ENCODE data around the gene FRMD6. TPM values are rescaled to one million over a fixed set of nuclear protein-coding genes. Genes with fewer than 3 reads are reported as not detected.
"Not testable (repeated sequence)": the region's sequence is repeated elsewhere in the genome, so short reads cannot be mapped to it uniquely, and the experiment has no call there.

The FRMD6 gene
- total RNA-seq, 6 experiments from 2014 or later = 4.2 to 23.7 (median 5.9) TPM

DNA sequence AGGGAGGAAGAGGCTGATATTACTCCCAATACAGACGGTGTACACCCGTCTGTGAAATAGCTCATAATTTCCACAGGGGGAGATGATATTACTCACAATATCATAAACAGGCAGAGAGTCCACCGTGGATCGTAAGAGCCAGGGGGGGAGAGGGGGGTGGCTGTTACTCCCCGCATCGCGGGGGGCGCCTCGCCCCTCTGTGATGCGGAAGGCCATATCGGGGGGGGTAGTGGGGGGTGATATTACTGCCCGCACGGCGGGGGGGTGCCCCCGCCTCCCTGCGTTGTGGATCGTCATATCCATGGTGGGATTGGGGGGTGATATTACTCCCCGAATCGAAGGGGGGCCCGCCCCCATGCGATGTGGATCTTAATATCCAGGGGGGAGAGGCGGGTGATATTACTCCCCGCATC is 91.9 kb downstream of the FRMD6 start:
- DNase-seq = no peak
- H3K36me3 ChIP-seq = no peaks in the 10 kb centered on the region
- H3K27me3 ChIP-seq = no peaks in the 10 kb centered on the region
- no peak for TF ChIP-seq POLR2A (IDR thresholded peaks at IDR 0.05)
- TF ChIP-seq, protein P1, sequence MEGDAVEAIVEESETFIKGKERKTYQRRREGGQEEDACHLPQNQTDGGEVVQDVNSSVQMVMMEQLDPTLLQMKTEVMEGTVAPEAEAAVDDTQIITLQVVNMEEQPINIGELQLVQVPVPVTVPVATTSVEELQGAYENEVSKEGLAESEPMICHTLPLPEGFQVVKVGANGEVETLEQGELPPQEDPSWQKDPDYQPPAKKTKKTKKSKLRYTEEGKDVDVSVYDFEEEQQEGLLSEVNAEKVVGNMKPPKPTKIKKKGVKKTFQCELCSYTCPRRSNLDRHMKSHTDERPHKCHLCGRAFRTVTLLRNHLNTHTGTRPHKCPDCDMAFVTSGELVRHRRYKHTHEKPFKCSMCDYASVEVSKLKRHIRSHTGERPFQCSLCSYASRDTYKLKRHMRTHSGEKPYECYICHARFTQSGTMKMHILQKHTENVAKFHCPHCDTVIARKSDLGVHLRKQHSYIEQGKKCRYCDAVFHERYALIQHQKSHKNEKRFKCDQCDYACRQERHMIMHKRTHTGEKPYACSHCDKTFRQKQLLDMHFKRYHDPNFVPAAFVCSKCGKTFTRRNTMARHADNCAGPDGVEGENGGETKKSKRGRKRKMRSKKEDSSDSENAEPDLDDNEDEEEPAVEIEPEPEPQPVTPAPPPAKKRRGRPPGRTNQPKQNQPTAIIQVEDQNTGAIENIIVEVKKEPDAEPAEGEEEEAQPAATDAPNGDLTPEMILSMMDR (IDR thresholded peaks at IDR 0.05) = no peak
- H3K9me3 ChIP-seq = no peaks in the 10 kb centered on the region
- no peak for ATAC-seq
- 85% methylated on average over 7 of the region's 23 CpGs for WGBS (ENCODE audit: insufficient coverage, low coverage, low lambda C conversion rate, missing lambda C conversion rate)
- intact Hi-C loops (cut with DNase I) = no loop called here
- no peak overlapping the region for H3K4me3 ChIP-seq
- H3K4me1 ChIP-seq = no peaks in the 10 kb centered on the region
- H3K27ac ChIP-seq = no peak overlapping the region

DNA sequence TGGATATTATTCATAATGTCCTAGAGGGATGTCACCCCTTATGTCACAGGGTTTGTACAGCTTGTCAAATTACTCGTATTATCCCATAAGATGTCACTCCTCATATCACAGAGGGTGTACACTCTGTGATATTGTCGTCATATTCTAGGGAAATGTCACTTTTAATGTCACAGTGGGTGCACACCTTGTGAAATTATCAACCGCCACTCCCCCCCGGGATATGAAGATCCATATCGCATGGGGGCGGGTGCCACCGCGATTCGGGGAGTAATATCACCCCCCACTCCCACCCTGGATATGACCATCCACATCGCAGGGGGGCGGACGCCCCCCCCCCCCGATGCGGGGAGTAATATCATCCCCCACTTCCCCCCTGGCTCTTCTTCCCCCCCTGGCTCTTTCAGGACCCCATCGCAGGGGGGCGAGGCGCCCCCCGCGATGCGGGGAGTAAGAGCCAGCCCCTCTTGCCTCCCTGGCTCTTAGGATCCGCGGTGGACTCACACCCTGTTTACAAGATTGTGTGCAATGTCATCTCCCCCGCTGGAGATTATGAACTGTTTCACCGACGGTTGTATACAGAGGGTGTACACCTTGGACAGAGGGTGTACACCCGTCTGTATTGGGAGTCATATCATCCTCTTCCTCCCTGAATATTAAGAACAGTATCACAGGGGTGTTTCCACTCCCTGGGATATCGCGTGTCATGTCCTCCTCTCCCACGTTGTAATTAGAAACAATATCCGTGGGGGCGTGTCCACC is 92.8 kb downstream of the FRMD6 start:
- no peak overlapping the region for H3K27ac ChIP-seq
- DNase-seq = no peak
- intact Hi-C loops (cut with DNase I) = no loop called here
- H3K36me3 ChIP-seq = no peaks in the 10 kb centered on the region
- H3K4me1 ChIP-seq = no peaks in the 10 kb centered on the region
- no peak for ATAC-seq
- 74% methylated on average over 7 of the region's 31 CpGs for WGBS (ENCODE audit: insufficient coverage, low coverage, low lambda C conversion rate, missing lambda C conversion rate)
- no peak overlapping the region for H3K4me3 ChIP-seq
- TF ChIP-seq, protein P1 (IDR thresholded peaks at IDR 0.05) = no peak
- TF ChIP-seq POLR2A (IDR thresholded peaks at IDR 0.05) = no peak
- no peaks in the 10 kb centered on the region for H3K9me3 ChIP-seq
- H3K27me3 ChIP-seq = no peaks in the 10 kb centered on the region

DNA sequence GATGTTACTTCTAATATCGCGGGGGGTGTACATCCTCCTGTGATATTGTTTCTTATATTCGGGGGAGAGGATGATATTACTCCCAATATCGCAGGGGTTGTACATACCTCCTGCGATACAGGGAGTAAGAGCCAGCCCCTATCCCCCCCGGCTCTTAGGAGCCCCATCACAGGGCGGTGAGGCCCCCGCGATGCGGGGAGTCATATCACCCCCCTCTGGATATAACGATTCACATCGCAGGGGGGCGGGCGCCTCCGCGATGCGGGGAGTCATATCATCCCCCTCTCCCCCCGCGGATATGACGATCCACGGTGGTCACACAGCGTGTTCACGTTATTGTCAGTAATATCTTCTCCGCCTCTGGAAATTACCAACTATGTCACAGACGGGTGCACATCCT is 95.1 kb downstream of the FRMD6 start:
- DNase-seq; H3K27me3 ChIP-seq; ATAC-seq; H3K4me3 ChIP-seq; intact Hi-C loops (cut with DNase I); H3K36me3 ChIP-seq; H3K9me3 ChIP-seq; H3K27ac ChIP-seq; H3K4me1 ChIP-seq: not testable (repeated sequence)
- WGBS (ENCODE audit: insufficient coverage, low coverage, low lambda C conversion rate, missing lambda C conversion rate) = no CpG with 5 or more reads among the region's 25 CpGs

DNA sequence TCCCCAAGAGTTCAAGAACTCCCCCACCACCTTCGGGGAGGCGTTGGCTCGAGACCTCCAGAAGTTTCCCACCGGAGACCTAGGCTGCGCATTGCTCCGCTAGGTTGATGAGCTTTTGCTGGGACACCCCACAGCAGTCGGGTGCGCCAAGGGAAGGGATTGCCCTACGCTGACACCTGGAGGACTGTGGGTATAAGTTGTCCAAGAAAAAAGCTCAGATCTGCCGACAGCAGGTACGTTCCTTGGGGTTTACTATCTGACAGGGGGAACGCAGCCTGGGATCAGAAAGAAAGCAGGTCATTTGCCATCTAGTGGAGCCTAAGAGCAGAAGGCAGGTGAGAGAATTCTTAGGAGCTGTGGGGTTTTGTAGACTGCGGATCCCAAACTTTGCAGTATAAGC is 98.8 kb downstream of the FRMD6 start:
- H3K9me3 ChIP-seq = no peaks in the 10 kb centered on the region
- DNase-seq (no peak), ATAC-seq (no peak)
- no peaks in the 10 kb centered on the region for H3K36me3 ChIP-seq
- TF ChIP-seq, protein P1 (IDR thresholded peaks at IDR 0.05) = no peak
- no peak for TF ChIP-seq POLR2A (IDR thresholded peaks at IDR 0.05)
- 55% methylated on average over 6 of the region's 13 CpGs for WGBS (ENCODE audit: insufficient coverage, low coverage, low lambda C conversion rate, missing lambda C conversion rate)
- H3K4me1 ChIP-seq = no peaks in the 10 kb centered on the region
- H3K27ac ChIP-seq = no peak overlapping the region
- intact Hi-C loops (cut with DNase I) = no loop called here
- no peak overlapping the region for H3K4me3 ChIP-seq
- H3K27me3 ChIP-seq = no peaks in the 10 kb centered on the region

DNA sequence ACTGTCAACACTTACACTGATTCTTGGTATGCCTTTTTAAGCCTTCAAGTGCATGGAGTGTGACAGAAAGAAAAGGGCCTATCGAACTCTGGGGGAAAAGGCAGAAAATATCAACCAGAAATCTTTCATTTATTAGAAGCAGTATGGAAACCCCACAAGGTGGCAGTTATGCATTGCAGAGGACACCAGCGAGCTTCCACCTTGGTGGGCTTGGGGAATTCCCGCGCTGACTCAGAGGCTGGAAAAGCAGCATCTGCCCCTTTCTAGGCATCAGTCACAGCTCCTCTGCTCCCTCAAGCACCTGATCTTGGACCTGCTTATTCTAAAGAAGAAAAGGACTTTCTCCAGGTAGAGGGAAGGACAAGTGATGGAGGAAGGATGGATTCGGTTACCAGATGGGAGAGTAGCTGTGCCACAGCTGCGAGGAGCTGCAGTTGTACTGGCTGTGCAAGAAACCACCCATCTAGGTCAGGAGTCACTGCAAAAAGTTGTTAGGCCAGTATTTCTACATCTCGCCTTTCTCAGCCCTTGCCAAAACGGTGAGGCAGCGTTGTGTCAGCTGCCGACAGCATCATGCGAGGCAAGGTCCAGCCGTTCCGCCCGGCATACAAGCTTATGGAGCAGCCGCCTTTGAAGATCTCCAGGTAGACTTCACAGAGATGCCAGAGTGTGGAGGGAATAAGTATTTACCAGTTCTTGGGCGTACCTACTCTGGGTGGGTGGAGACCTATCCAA is 100.1 kb downstream of the FRMD6 start:
- H3K27ac ChIP-seq; intact Hi-C loops (cut with DNase I); H3K4me3 ChIP-seq; H3K4me1 ChIP-seq; ATAC-seq; DNase-seq; H3K9me3 ChIP-seq; H3K27me3 ChIP-seq; H3K36me3 ChIP-seq: not testable (repeated sequence)
- 82% methylated on average over 13 of the region's 16 CpGs for whole genome bisulfite sequencing (ENCODE audit: insufficient coverage, low coverage, low lambda C conversion rate, missing lambda C conversion rate)

DNA sequence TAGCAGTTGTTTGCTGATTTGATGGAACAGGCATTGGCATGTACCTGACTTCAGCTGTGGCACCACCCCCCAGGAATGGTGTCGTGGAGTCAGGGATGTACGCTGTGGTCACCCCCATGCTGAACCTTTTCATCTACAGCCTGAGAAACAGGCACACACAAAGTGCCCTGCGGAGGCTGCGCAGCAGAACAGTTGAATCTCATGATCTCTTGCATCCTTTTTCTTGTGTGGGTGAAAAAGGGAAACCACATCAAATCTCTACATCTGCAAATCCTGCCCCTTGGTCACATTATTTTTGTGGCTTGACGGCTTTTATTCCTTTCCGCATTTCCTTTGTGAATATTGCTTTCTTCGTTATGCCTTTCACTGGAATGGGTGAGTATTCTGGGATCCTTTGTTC is 106.0 kb downstream of the FRMD6 start:
- ATAC-seq; H3K4me3 ChIP-seq; H3K27me3 ChIP-seq; H3K9me3 ChIP-seq; intact Hi-C loops (cut with DNase I); H3K4me1 ChIP-seq; H3K36me3 ChIP-seq; H3K27ac ChIP-seq; DNase-seq: not testable (repeated sequence)
- 53% methylated on average over 7 of the region's 7 CpGs for WGBS (ENCODE audit: insufficient coverage, low coverage, low lambda C conversion rate, missing lambda C conversion rate)

Measured in right lobe of liver (tissue), 6 donors.